ENCODE results near the gene CEACAM18. TPM values are rescaled to one million over a fixed set of nuclear protein-coding genes. Genes with fewer than 3 reads are reported as not detected.

The CEACAM18 gene
- polyA plus RNA-seq = not detected

GRCh38 chr19:51478381-51479234, at the start of gene CEACAM18:
Gene CEACAM18, plus strand, starts transcription at chr19:51478539.
- Histone ChIP-seq H3K4me1 (ENCODE audit: control insufficient read depth in 2 of 2, insufficient read depth in 2 of 2, low read length in 1 of 2) (no peaks in the 10 kb centered on the region), H3K9me3 (ENCODE audit: control insufficient read depth in 2 of 2, insufficient read depth in 1 of 2, low read depth in 1 of 2, low read length in 1 of 2) (no peaks in the 10 kb centered on the region), H3K27ac (ENCODE audit: low read depth in 2 of 2, low read length in 1 of 2) (no peak within 1 kb of the TSS), H3K4me3 (ENCODE audit: low read depth in 1 of 2, low read length in 2 of 2) (no peak within 1 kb of the TSS), H3K36me3 (ENCODE audit: control insufficient read depth in 2 of 2, insufficient read depth in 2 of 2, low read length in 1 of 2) (no peaks in the 10 kb centered on the region), H3K27me3 (ENCODE audit: control insufficient read depth in 1 of 2, insufficient read depth in 2 of 2, low read length in 2 of 2) (no peaks in the 10 kb centered on the region)
- WGBS, 2 donors = 57% methylated on average over 17 of the region's 17 CpGs

GRCh38 chr19:51430221-51430620, 48.1 kb upstream of the CEACAM18 start:
- H3K36me3 ChIP-seq (ENCODE audit: control insufficient read depth in 2 of 2, insufficient read depth in 2 of 2, low read length in 1 of 2) = no peaks in the 10 kb centered on the region
- WGBS, 2 donors = 44 to 65% methylated on average over 3 of the region's 3 CpGs
- no peaks in the 10 kb centered on the region for H3K27me3 ChIP-seq (ENCODE audit: control insufficient read depth in 1 of 2, insufficient read depth in 2 of 2, low read length in 2 of 2)
- peaks cover 0 to 2% of the 10 kb centered on the region in 2 donors for H3K9me3 ChIP-seq (ENCODE audit: control insufficient read depth in 2 of 2, insufficient read depth in 1 of 2, low read depth in 1 of 2, low read length in 1 of 2)
- no peak overlapping the region for H3K27ac ChIP-seq (ENCODE audit: low read depth in 2 of 2, low read length in 1 of 2)
- no peaks in the 10 kb centered on the region for H3K4me1 ChIP-seq (ENCODE audit: control insufficient read depth in 2 of 2, insufficient read depth in 2 of 2, low read length in 1 of 2)
- H3K4me3 ChIP-seq (ENCODE audit: low read depth in 1 of 2, low read length in 2 of 2) = no peak overlapping the region

- H3K4me1 ChIP-seq (ENCODE audit: control insufficient read depth in 2 of 2, insufficient read depth in 2 of 2, low read length in 1 of 2) = no peaks in the 10 kb centered on the region
- H3K9me3 ChIP-seq (ENCODE audit: control insufficient read depth in 2 of 2, insufficient read depth in 1 of 2, low read depth in 1 of 2, low read length in 1 of 2) = peaks cover 0 to 2% of the 10 kb centered on the region in 2 donors
- H3K4me3 ChIP-seq (ENCODE audit: low read depth in 1 of 2, low read length in 2 of 2) = no peak overlapping the region
- H3K36me3 ChIP-seq (ENCODE audit: control insufficient read depth in 2 of 2, insufficient read depth in 2 of 2, low read length in 1 of 2) = no peaks in the 10 kb centered on the region
- no peaks in the 10 kb centered on the region for H3K27me3 ChIP-seq (ENCODE audit: control insufficient read depth in 1 of 2, insufficient read depth in 2 of 2, low read length in 2 of 2)
- WGBS, 2 donors = 52% methylated on average over 3 of the region's 3 CpGs
- no peak overlapping the region for H3K27ac ChIP-seq (ENCODE audit: low read depth in 2 of 2, low read length in 1 of 2)
Measured at GRCh38 chr19:51431124-51431523, 47.2 kb upstream of the CEACAM18 start.

- Histone ChIP-seq H3K27me3 (ENCODE audit: control insufficient read depth in 1 of 2, insufficient read depth in 2 of 2, low read length in 2 of 2) (no peaks in the 10 kb centered on the region), H3K9me3 (ENCODE audit: control insufficient read depth in 2 of 2, insufficient read depth in 1 of 2, low read depth in 1 of 2, low read length in 1 of 2) (no peaks in the 10 kb centered on the region), H3K4me1 (ENCODE audit: control insufficient read depth in 2 of 2, insufficient read depth in 2 of 2, low read length in 1 of 2) (no peaks in the 10 kb centered on the region), H3K27ac (ENCODE audit: low read depth in 2 of 2, low read length in 1 of 2) (no peak overlapping the region), H3K4me3 (ENCODE audit: low read depth in 1 of 2, low read length in 2 of 2) (no peak overlapping the region), H3K36me3 (ENCODE audit: control insufficient read depth in 2 of 2, insufficient read depth in 2 of 2, low read length in 1 of 2) (no peaks in the 10 kb centered on the region)
- 50 to 53% methylated on average over 4 of the region's 4 CpGs for WGBS, 2 donors
Measured at GRCh38 chr19:51433043-51433442, 45.3 kb upstream of the CEACAM18 start.

- Histone ChIP-seq H3K36me3 (ENCODE audit: control insufficient read depth in 2 of 2, insufficient read depth in 2 of 2, low read length in 1 of 2) (no peaks in the 10 kb centered on the region), H3K4me1 (ENCODE audit: control insufficient read depth in 2 of 2, insufficient read depth in 2 of 2, low read length in 1 of 2) (no peaks in the 10 kb centered on the region), H3K27ac (ENCODE audit: low read depth in 2 of 2, low read length in 1 of 2) (no peak overlapping the region), H3K27me3 (ENCODE audit: control insufficient read depth in 1 of 2, insufficient read depth in 2 of 2, low read length in 2 of 2) (no peaks in the 10 kb centered on the region), H3K4me3 (ENCODE audit: low read depth in 1 of 2, low read length in 2 of 2) (no peak overlapping the region), H3K9me3 (ENCODE audit: control insufficient read depth in 2 of 2, insufficient read depth in 1 of 2, low read depth in 1 of 2, low read length in 1 of 2) (no peaks in the 10 kb centered on the region)
- 67 to 72% methylated on average over 1 of the region's 1 CpG for WGBS, 2 donors
Measured at GRCh38 chr19:51434456-51434855, 43.9 kb upstream of the CEACAM18 start.

- WGBS, 2 donors = 42 to 51% methylated on average over 5 of the region's 5 CpGs
- no peak overlapping the region for H3K27ac ChIP-seq (ENCODE audit: low read depth in 2 of 2, low read length in 1 of 2)
- H3K36me3 ChIP-seq (ENCODE audit: control insufficient read depth in 2 of 2, insufficient read depth in 2 of 2, low read length in 1 of 2) = no peaks in the 10 kb centered on the region
- H3K27me3 ChIP-seq (ENCODE audit: control insufficient read depth in 1 of 2, insufficient read depth in 2 of 2, low read length in 2 of 2) = peaks cover 0 to 2% of the 10 kb centered on the region in 2 donors
- peaks cover 0 to 2% of the 10 kb centered on the region in 2 donors for H3K4me1 ChIP-seq (ENCODE audit: control insufficient read depth in 2 of 2, insufficient read depth in 2 of 2, low read length in 1 of 2)
- no peak overlapping the region for H3K4me3 ChIP-seq (ENCODE audit: low read depth in 1 of 2, low read length in 2 of 2)
- H3K9me3 ChIP-seq (ENCODE audit: control insufficient read depth in 2 of 2, insufficient read depth in 1 of 2, low read depth in 1 of 2, low read length in 1 of 2) = peaks cover 0 to 3% of the 10 kb centered on the region in 2 donors
Measured at GRCh38 chr19:51439021-51439465, 39.3 kb upstream of the CEACAM18 start.

GRCh38 chr19:51440052-51440451, 38.3 kb upstream of the CEACAM18 start:
- Histone ChIP-seq H3K27me3 (ENCODE audit: control insufficient read depth in 1 of 2, insufficient read depth in 2 of 2, low read length in 2 of 2) (peaks cover 0 to 2% of the 10 kb centered on the region in 2 donors), H3K4me1 (ENCODE audit: control insufficient read depth in 2 of 2, insufficient read depth in 2 of 2, low read length in 1 of 2) (peaks cover 0 to 2% of the 10 kb centered on the region in 2 donors), H3K27ac (ENCODE audit: low read depth in 2 of 2, low read length in 1 of 2) (no peak overlapping the region), H3K9me3 (ENCODE audit: control insufficient read depth in 2 of 2, insufficient read depth in 1 of 2, low read depth in 1 of 2, low read length in 1 of 2) (peaks cover 0 to 3% of the 10 kb centered on the region in 2 donors), H3K4me3 (ENCODE audit: low read depth in 1 of 2, low read length in 2 of 2) (no peak overlapping the region), H3K36me3 (ENCODE audit: control insufficient read depth in 2 of 2, insufficient read depth in 2 of 2, low read length in 1 of 2) (no peaks in the 10 kb centered on the region)
- WGBS, 2 donors = 69 to 72% methylated on average over 2 of the region's 2 CpGs

- Histone ChIP-seq H3K27ac (ENCODE audit: low read depth in 2 of 2, low read length in 1 of 2) (no peak overlapping the region), H3K4me3 (ENCODE audit: low read depth in 1 of 2, low read length in 2 of 2) (no peak overlapping the region), H3K4me1 (ENCODE audit: control insufficient read depth in 2 of 2, insufficient read depth in 2 of 2, low read length in 1 of 2) (peaks cover 0 to 2% of the 10 kb centered on the region in 2 donors), H3K27me3 (ENCODE audit: control insufficient read depth in 1 of 2, insufficient read depth in 2 of 2, low read length in 2 of 2) (peaks cover 0 to 2% of the 10 kb centered on the region in 2 donors), H3K9me3 (ENCODE audit: control insufficient read depth in 2 of 2, insufficient read depth in 1 of 2, low read depth in 1 of 2, low read length in 1 of 2) (peaks cover 0 to 3% of the 10 kb centered on the region in 2 donors), H3K36me3 (ENCODE audit: control insufficient read depth in 2 of 2, insufficient read depth in 2 of 2, low read length in 1 of 2) (no peaks in the 10 kb centered on the region)
- whole genome bisulfite sequencing, 2 donors = 44% methylated on average over 11 of the region's 11 CpGs
Measured at GRCh38 chr19:51440846-51441409, 37.4 kb upstream of the CEACAM18 start.

- H3K9me3 ChIP-seq (ENCODE audit: control insufficient read depth in 2 of 2, insufficient read depth in 1 of 2, low read depth in 1 of 2, low read length in 1 of 2) = peaks cover 0 to 3% of the 10 kb centered on the region in 2 donors
- WGBS, 2 donors = 44 to 53% methylated on average over 30 to 31 of the region's 31 CpGs
- peaks cover 0 to 2% of the 10 kb centered on the region in 2 donors for H3K27me3 ChIP-seq (ENCODE audit: control insufficient read depth in 1 of 2, insufficient read depth in 2 of 2, low read length in 2 of 2)
- peaks cover 0 to 2% of the 10 kb centered on the region in 2 donors for H3K4me1 ChIP-seq (ENCODE audit: control insufficient read depth in 2 of 2, insufficient read depth in 2 of 2, low read length in 1 of 2)
- no peak overlapping the region for H3K27ac ChIP-seq (ENCODE audit: low read depth in 2 of 2, low read length in 1 of 2)
- no peaks in the 10 kb centered on the region for H3K36me3 ChIP-seq (ENCODE audit: control insufficient read depth in 2 of 2, insufficient read depth in 2 of 2, low read length in 1 of 2)
- H3K4me3 ChIP-seq (ENCODE audit: low read depth in 1 of 2, low read length in 2 of 2) = no peak overlapping the region
Measured at GRCh38 chr19:51441410-51442390, 36.6 kb upstream of the CEACAM18 start.

All from esophagus (tissue), 2 donors.